KMS-11 (cell line): ENCODE measurements around the gene SLC7A6.

Source experiments
- H2AFZ ChIP-seq: fragments of 200-600 bp; sonication (generic); 2 replicates; pipeline ENCODE4 v1.6.1; 2016; ENCODE audit warnings: antibody characterized with exemption, mixed run types, low read depth
- H3K27ac ChIP-seq: fragments of 200-600 bp; sonication (generic); 2 replicates; pipeline ENCODE4 v1.6.1; 2016; ENCODE audit warnings: mild to moderate bottlenecking, mixed run types
- H3K27me3 ChIP-seq: fragments of 200-600 bp; sonication (generic); 2 replicates; pipeline ENCODE4 v1.6.1; 2017; ENCODE audit warnings: mild to moderate bottlenecking, low read depth, mixed run types, moderate library complexity; ENCODE audit not compliant: insufficient read depth
- H3K36me3 ChIP-seq: fragments of 200-600 bp; sonication (generic); 2 replicates; pipeline ENCODE4 v1.6.1; 2017; ENCODE audit warnings: mild to moderate bottlenecking, mixed run types; ENCODE audit not compliant: insufficient read depth
- H3K4me1 ChIP-seq: fragments of 200-600 bp; sonication (generic); 2 replicates; pipeline ENCODE4 v1.6.1; 2016; ENCODE audit warnings: mild to moderate bottlenecking, low read depth, mixed run types; ENCODE audit not compliant: poor library complexity, severe bottlenecking
- H3K4me2 ChIP-seq: fragments of 200-600 bp; sonication (generic); 2 replicates; pipeline ENCODE4 v1.7.0; 2016; ENCODE audit warnings: mild to moderate bottlenecking, mixed run types
- H3K4me3 ChIP-seq: fragments of 200-600 bp; sonication (generic); IDR thresholded peaks from 2 replicates; pipeline ENCODE4 v1.6.1; 2017; ENCODE audit warnings: low read depth, low read length, mixed read lengths; ENCODE audit not compliant: insufficient read depth
- H3K79me2 ChIP-seq: fragments of 200-600 bp; sonication (generic); 2 replicates; pipeline ENCODE4 v1.6.1; 2016; ENCODE audit warnings: low read depth, mixed run types; ENCODE audit not compliant: insufficient read depth
- H3K9ac ChIP-seq: fragments of 200-600 bp; sonication (generic); 2 replicates; pipeline ENCODE4 v1.6.1; 2016; ENCODE audit warnings: mild to moderate bottlenecking, mixed run types
- H4K20me1 ChIP-seq: fragments of 200-600 bp; sonication (generic); 2 replicates; pipeline ENCODE4 v1.6.1; 2016; ENCODE audit warnings: mild to moderate bottlenecking, mixed run types; ENCODE audit not compliant: insufficient read depth
- TF ChIP-seq, protein P1 (sequence below): fragments of 200-600 bp; sonication (generic); conservative IDR thresholded peaks from 2 replicates; pipeline ENCODE4 v1.6.1; 2017; ENCODE audit warnings: low read depth, mild to moderate bottlenecking, antibody characterized with exemption, low read length, moderate library complexity, mixed read lengths

SLC7A6 gene

DNA sequence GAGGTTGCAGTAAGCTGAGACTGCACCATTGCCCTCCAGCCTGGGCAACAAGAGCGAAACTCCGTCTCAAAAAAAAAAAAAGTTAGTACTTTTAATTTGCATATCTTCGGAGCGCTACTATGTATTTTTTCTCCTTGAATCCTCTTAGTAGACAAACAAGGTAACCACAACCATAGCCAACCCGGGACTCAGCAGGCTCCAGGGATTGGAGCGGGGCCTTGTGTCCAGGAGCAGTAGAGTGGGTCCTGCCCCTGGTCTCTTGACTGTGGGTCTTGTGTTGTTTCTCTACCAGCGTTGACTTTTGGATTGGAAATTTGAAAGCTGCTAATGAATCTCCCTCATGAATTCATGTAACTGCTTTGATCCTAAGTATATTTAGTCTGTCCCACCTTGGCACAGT lies 78.8 kb downstream of the SLC7A6 start:
- Histone ChIP-seq H3K4me2 (no peak overlapping the region), H2AFZ (no peak overlapping the region), H3K27me3 (no peaks in the 10 kb centered on the region), H3K27ac (no peak overlapping the region), H3K4me3 (no peak overlapping the region), H3K36me3 (peaks cover 11% of the 10 kb centered on the region; the same call in 1 of the 2 replicates), H3K79me2 (no peaks in the 10 kb centered on the region), H4K20me1 (no peaks in the 10 kb centered on the region), H3K9ac (no peak overlapping the region), H3K4me1 (no peaks in the 10 kb centered on the region)
- TF ChIP-seq, protein P1, sequence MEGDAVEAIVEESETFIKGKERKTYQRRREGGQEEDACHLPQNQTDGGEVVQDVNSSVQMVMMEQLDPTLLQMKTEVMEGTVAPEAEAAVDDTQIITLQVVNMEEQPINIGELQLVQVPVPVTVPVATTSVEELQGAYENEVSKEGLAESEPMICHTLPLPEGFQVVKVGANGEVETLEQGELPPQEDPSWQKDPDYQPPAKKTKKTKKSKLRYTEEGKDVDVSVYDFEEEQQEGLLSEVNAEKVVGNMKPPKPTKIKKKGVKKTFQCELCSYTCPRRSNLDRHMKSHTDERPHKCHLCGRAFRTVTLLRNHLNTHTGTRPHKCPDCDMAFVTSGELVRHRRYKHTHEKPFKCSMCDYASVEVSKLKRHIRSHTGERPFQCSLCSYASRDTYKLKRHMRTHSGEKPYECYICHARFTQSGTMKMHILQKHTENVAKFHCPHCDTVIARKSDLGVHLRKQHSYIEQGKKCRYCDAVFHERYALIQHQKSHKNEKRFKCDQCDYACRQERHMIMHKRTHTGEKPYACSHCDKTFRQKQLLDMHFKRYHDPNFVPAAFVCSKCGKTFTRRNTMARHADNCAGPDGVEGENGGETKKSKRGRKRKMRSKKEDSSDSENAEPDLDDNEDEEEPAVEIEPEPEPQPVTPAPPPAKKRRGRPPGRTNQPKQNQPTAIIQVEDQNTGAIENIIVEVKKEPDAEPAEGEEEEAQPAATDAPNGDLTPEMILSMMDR: no peak

DNA sequence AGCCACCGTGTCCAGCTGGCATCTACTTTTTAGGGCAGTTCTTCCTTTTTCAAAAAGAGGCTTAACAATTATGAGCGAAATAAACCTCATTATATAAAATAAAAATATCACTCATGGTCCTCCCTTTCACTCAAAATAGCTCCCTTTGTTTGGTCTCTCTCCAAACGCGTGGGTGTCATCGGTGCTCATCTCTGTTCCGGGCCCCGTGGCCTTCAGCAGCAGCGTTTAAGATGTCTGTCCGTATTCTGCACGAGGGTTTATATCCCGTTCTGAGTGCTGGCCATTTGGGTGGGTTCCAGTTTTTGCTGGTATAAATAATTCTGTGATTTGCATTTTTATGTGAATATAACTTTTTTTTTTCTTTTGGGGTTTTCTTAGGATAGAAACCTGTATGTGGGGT lies 79.9 kb downstream of the SLC7A6 start:
- H3K36me3 ChIP-seq: peaks cover 11% of the 10 kb centered on the region; the same call in 1 of the 2 replicates
- TF ChIP-seq, protein P1: no peak
- no peak overlapping the region for H3K9ac ChIP-seq
- H3K79me2 ChIP-seq: no peaks in the 10 kb centered on the region
- H3K4me1 ChIP-seq: no peaks in the 10 kb centered on the region
- no peaks in the 10 kb centered on the region for H3K27me3 ChIP-seq
- no peak overlapping the region for H3K4me3 ChIP-seq
- no peak overlapping the region for H3K27ac ChIP-seq
- no peaks in the 10 kb centered on the region for H4K20me1 ChIP-seq
- no peak overlapping the region for H3K4me2 ChIP-seq
- H2AFZ ChIP-seq: no peak overlapping the region

DNA sequence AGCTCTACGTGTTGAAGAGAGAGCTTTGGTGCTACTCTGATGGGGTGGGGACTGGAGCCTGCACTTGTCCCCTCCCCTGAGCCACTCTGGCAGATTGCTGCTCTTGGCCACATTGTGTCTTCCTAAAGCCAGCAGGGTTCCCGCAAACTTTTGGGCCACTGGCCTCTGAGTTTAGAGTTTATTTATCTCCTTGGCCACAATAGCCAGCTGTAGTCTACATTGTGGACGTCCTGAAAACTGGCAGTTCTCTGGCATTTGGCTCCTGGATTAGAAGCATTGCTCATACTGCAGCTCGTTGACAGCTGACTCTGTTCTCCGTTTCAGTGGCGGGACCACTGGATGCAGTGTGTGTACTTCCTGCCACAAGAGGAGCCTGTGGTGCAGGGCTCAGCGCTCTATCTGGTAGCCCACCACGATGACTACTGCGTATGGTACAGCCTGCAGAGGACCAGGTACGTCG lies 81.1 kb downstream of the SLC7A6 start:
- Histone ChIP-seq H3K4me1 (no peaks in the 10 kb centered on the region), H2AFZ (no peak overlapping the region), H3K4me3 (no peak overlapping the region), H3K36me3 (peaks cover 8% of the 10 kb centered on the region; the same call in 1 of the 2 replicates), H3K4me2 (no peak overlapping the region), H3K27me3 (no peaks in the 10 kb centered on the region), H4K20me1 (no peaks in the 10 kb centered on the region), H3K9ac (no peak overlapping the region), H3K27ac (no peak overlapping the region), H3K79me2 (no peaks in the 10 kb centered on the region)
- TF ChIP-seq, protein P1: no peak

DNA sequence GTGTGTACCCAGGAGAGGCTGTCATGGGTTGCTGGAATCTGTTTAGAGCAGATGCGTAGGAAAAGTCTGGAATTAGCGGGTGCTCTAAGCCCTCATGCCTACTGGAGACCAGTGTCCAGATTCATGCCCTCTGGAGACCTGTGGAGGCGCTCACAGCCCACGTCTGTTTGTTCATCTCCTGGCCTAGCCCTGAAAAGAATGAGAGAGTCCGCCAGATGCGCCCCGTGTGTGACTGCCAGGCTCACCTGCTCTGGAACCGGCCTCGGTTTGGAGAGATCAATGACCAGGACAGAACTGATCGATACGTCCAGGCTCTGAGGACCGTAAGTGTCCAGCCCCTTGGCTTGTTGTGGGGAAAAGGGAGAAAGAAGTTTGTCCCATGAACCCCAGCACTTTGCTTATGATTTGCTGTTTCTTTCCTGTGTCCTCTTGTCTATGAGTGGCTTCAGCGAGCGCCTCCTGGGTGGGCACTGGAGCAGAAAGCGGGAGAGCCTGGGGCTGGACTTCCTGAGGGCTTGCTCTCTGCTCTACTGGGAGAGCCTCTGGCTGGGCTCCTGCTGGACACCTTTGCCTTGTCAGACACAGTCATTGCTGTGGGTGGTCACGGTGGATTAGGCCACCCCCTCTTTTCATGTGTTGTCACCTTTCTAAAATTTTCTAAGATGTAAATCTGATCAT lies 81.8 kb downstream of the SLC7A6 start:
- TF ChIP-seq, protein P1: no peak
- H3K4me1 ChIP-seq: no peaks in the 10 kb centered on the region
- no peaks in the 10 kb centered on the region for H3K79me2 ChIP-seq
- peaks cover 4% of the 10 kb centered on the region; the same call in 1 of the 2 replicates for H3K36me3 ChIP-seq
- H3K27ac ChIP-seq: no peak overlapping the region
- no peak overlapping the region for H2AFZ ChIP-seq
- H3K4me3 ChIP-seq: no peak overlapping the region
- H4K20me1 ChIP-seq: no peaks in the 10 kb centered on the region
- no peaks in the 10 kb centered on the region for H3K27me3 ChIP-seq
- no peak overlapping the region for H3K9ac ChIP-seq
- H3K4me2 ChIP-seq: no peak overlapping the region
